GF-D8 (cell line): ENCODE measurements around the gene DAPK3.
"Not testable (repeated sequence)": the region's sequence is repeated elsewhere in the genome, so short reads cannot be mapped to it uniquely, and the experiment has no call there.

Source experiments
- DNase-seq: peaks from one replicate; lab custom pipeline; 2025; lab: John Stamatoyannopoulos, UW

DAPK3 gene

GRCh38 chr19:3978145-3978544 lies 7.2 kb upstream of the DAPK3 start:
- DNase-seq: no peak

GRCh38 chr19:3977242-3978143 lies 6.6 kb upstream of the DAPK3 start:
- no peak for DNase-seq

- DNase-seq: no peak
These were observed 5.8 kb upstream of the DAPK3 start for GRCh38 chr19:3976495-3977241.

- no peak for DNase-seq
These were observed 4.8 kb upstream of the DAPK3 start for GRCh38 chr19:3975637-3976087.

GRCh38 chr19:3975144-3975543 lies 4.2 kb upstream of the DAPK3 start:
- DNase-seq: no peak

GRCh38 chr19:3970313-3970807 lies 539 bp downstream of the DAPK3 start:
- DNase-seq: no peak

GRCh38 chr19:3969435-3970312 lies 1.2 kb downstream of the DAPK3 start:
- no peak for DNase-seq

GRCh38 chr19:3968556-3969434 lies 2.1 kb downstream of the DAPK3 start:
- DNase-seq: no peak

GRCh38 chr19:3967983-3968382 lies 2.9 kb downstream of the DAPK3 start:
- not testable (repeated sequence) for DNase-seq

- no peak for DNase-seq
These were observed 4.6 kb downstream of the DAPK3 start for GRCh38 chr19:3966051-3967017.

- no peak for DNase-seq
These were observed 6.4 kb downstream of the DAPK3 start for GRCh38 chr19:3964256-3965194.

GRCh38 chr19:3963458-3964255 lies 7.2 kb downstream of the DAPK3 start:
- DNase-seq: no peak

GRCh38 chr19:3961007-3961406 lies 9.9 kb downstream of the DAPK3 start:
- no peak for DNase-seq

- no peak for DNase-seq
These were observed 11.2 kb downstream of the DAPK3 start for GRCh38 chr19:3959766-3960131.

- no peak for DNase-seq
These were observed 11.8 kb downstream of the DAPK3 start for GRCh38 chr19:3958836-3959765.

GRCh38 chr19:3955688-3956087 lies 15.2 kb downstream of the DAPK3 start:
- no peak for DNase-seq

GRCh38 chr19:3955276-3955675 lies 15.6 kb downstream of the DAPK3 start:
- DNase-seq: not testable (repeated sequence)
